ENCODE data around the gene EFHB. TPM values are rescaled to one million over a fixed set of nuclear protein-coding genes. Genes with fewer than 3 reads are reported as not detected.

The EFHB gene
- total RNA-seq, 1 donor from 2014 or later: 0.58 TPM

DNA sequence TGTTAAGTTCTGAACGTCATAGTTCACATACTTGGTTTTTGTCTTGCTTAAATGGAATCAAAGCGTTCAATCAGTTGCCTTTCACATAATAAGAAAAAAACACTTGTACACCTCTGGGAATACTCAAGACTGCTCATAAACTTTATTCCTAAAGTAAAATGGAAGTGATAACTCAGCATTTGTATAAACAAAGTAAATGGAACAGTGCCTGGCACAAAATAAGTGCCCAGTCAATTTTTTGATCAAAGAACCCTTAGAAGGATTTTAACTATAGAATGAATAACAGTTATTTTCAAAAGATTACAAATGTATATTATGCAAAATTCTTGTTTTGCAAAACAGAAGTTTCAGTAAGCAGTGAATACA, 14.2 kb upstream of the EFHB start:
- TF ChIP-seq, protein P1, sequence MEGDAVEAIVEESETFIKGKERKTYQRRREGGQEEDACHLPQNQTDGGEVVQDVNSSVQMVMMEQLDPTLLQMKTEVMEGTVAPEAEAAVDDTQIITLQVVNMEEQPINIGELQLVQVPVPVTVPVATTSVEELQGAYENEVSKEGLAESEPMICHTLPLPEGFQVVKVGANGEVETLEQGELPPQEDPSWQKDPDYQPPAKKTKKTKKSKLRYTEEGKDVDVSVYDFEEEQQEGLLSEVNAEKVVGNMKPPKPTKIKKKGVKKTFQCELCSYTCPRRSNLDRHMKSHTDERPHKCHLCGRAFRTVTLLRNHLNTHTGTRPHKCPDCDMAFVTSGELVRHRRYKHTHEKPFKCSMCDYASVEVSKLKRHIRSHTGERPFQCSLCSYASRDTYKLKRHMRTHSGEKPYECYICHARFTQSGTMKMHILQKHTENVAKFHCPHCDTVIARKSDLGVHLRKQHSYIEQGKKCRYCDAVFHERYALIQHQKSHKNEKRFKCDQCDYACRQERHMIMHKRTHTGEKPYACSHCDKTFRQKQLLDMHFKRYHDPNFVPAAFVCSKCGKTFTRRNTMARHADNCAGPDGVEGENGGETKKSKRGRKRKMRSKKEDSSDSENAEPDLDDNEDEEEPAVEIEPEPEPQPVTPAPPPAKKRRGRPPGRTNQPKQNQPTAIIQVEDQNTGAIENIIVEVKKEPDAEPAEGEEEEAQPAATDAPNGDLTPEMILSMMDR (IDR thresholded peaks at IDR 0.05; ENCODE audit: borderline replicate concordance): no peak
- peak overlapping the region; percentile 92 for H3K27ac ChIP-seq (replicated peaks)
- H3K4me3 ChIP-seq: peak overlapping the region; percentile 86
- DNase-seq: no peak
- H3K9me3 ChIP-seq (replicated peaks): no peaks in the 10 kb centered on the region
- peaks cover 14% of the 10 kb centered on the region for H3K36me3 ChIP-seq
- intact Hi-C loops (cut with micrococcal nuclease): loop anchor here (10.0 kb wide), 1 partner anchor 77 kb away; no protein-coding TSS in a partner anchor
- no peaks in the 10 kb centered on the region for H3K27me3 ChIP-seq (ENCODE audit: low read depth)
- peaks cover 68% of the 10 kb centered on the region for H3K4me1 ChIP-seq

DNA sequence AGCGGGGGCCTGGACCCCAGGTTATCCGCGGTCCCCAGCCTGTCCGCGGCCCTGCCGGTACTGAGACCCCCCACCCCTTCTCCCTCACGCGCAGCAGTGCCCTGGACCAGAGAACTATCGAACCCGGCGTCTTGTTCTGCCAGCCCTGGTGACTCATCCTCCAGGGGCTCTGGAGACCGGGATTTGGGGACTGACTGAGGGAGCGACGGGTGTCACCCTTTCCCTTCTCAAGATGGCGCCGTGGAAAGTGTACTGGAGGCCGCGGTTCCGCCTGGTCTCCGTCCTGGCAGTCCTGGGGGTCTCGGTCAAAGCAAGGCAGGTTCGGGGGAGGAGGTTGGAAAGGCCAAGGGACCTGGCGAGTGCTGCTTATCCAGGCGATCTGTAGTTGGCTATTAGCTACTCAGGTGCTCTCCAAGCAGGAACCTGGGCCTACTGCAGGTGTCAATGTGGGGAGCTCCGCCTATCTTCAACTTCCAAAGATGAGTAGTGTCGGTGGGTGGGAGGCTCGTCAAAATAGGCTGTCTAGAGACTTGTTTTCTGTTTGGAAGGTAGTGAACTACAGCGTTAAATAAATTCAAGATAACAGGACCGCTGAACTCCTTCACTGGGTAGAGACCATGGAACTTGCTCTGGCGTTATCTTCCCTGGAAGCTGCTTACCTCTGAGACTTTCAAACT, 13.7 kb upstream of the EFHB start:
- Histone ChIP-seq H3K4me3 (peak overlapping the region; percentile 86), H3K27ac (replicated peaks) (peak overlapping the region; percentile 92), H3K4me1 (peaks cover 63% of the 10 kb centered on the region), H3K27me3 (ENCODE audit: low read depth) (no peaks in the 10 kb centered on the region), H3K36me3 (peaks cover 13% of the 10 kb centered on the region), H3K9me3 (replicated peaks) (no peaks in the 10 kb centered on the region)
- DNase-seq: peak; percentile 36
- intact Hi-C loops (cut with micrococcal nuclease): loop anchor here (10.0 kb wide), 1 partner anchor 77 kb away; no protein-coding TSS in a partner anchor
- TF ChIP-seq, protein P1 (IDR thresholded peaks at IDR 0.05; ENCODE audit: borderline replicate concordance): no peak

DNA sequence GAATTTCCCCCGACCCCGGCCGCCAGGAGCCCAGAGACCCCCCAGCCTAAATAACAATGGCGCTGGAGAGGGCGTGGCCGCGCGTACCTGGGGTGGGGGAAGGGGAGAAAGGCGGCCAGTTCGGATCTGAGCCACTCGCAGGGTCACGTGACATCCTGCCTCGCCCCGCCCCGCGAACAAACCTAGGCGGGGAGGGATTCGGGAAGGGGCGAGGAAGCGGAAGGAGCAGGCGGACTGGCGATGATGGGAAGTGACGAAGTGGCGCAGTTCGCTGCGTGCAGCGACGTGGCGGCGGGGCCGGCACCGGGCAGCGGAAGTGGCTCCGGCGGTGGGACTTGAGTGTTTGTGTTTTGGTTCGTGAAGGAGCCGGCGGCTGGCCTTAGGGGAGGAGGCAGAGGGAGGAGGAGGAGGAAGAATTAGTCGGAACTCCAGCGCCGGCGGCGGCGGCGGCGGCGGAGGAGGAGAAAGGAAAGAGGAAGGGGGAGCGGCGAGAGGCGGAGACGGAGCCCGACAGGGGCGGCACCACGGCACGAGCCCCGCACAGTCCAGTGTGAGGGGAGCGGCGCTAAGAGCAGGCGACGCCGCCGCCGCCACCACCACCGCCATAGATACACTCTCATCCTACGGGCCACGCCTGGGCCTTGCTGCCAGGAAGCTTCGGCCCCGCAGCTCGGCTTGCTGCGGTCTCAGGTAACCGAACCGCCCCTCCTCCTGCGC, 13.0 kb upstream of the EFHB start, which contains the start of gene RAB5A:
Gene RAB5A (plus strand): TSS at position 266 of the 717 bp plus-strand sequence. CDS start 3,802 bp downstream, outside the sequence.
- peaks cover 56% of the 10 kb centered on the region for H3K4me1 ChIP-seq
- H3K36me3 ChIP-seq: peaks cover 12% of the 10 kb centered on the region
- intact Hi-C loops (cut with micrococcal nuclease): loop anchor here (10.0 kb wide), 1 partner anchor 78 kb away; no protein-coding TSS in a partner anchor
- no peaks in the 10 kb centered on the region for H3K27me3 ChIP-seq (ENCODE audit: low read depth)
- DNase-seq: peak; percentile 97
- TF ChIP-seq, protein P1 (IDR thresholded peaks at IDR 0.05; ENCODE audit: borderline replicate concordance): peak; percentile 14
- peak within 1 kb of the TSS; percentile 86 for H3K4me3 ChIP-seq
- no peaks in the 10 kb centered on the region for H3K9me3 ChIP-seq (replicated peaks)
- peak within 1 kb of the TSS; percentile 92 for H3K27ac ChIP-seq (replicated peaks)

DNA sequence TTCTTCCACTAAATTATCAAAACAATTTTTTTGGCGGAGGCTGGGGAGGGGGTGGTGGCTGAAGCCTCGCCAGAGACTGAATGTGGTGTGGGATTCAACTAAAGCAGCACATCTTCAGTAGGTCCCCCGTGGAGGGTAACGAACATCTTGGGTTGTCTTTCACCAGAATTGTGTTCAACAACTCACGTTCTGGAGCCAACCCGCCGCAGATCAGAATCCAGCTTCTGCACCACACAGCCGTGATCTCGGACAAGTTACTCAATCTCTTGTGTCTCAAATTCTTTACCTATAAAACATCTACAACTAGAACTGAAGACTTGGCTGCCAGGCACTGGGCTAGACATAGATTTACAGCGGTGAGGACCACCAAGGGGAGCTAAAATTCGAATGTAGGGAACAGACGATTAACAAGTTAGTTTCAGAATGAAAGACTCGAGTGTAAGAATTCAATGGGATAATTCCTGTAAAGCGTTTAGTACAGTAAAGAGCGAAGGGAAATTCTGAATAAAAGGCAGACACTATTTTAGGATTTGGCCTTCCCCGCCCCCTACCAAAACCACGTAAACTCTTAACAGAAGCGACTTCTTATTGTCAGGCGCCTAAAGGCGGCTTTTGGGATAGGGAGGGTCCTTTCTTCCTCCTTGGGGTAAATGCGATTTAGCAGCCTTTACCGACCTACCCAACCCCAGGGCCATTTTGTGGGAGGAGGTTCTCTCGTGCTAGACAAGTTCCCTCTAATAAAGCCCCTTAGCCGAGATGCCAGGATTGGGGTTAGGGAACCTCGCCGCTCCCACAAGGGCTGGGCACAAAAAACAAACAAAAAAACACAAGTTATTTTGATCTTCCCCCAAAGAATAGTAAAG, 12.2 kb upstream of the EFHB start:
- H3K4me1 ChIP-seq: peaks cover 48% of the 10 kb centered on the region
- H3K9me3 ChIP-seq (replicated peaks): no peaks in the 10 kb centered on the region
- TF ChIP-seq, protein P1 (IDR thresholded peaks at IDR 0.05; ENCODE audit: borderline replicate concordance): no peak
- no peaks in the 10 kb centered on the region for H3K27me3 ChIP-seq (ENCODE audit: low read depth)
- peak overlapping the region; percentile 86 for H3K4me3 ChIP-seq
- peaks cover 4% of the 10 kb centered on the region for H3K36me3 ChIP-seq
- no peak for DNase-seq
- intact Hi-C loops (cut with micrococcal nuclease): loop anchor here (10.0 kb wide), 1 partner anchor 79 kb away; no protein-coding TSS in a partner anchor
- H3K27ac ChIP-seq (replicated peaks): peak overlapping the region; percentile 92

DNA sequence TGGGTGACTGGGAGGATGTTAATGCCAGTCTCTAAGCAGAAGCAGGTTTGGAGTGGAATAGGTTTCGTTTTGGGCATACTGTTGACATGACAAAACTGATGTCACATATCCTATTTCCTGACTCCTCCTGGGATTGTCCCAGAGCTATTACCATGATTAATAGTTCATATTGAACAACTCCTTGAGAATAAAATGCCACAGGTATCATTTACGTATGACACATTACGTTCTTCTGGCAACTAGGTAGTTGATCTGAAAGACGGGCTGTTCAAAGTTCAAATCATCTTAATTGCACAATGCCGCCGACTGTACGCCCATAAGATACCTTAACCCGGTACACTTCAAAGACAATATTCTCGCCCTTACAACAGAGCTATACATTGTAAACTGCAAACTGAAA, 11.5 kb upstream of the EFHB start:
- no peaks in the 10 kb centered on the region for H3K9me3 ChIP-seq (replicated peaks)
- H3K36me3 ChIP-seq: no peaks in the 10 kb centered on the region
- peak overlapping the region; percentile 86 for H3K4me3 ChIP-seq
- no peak for DNase-seq
- H3K27me3 ChIP-seq (ENCODE audit: low read depth): no peaks in the 10 kb centered on the region
- intact Hi-C loops (cut with micrococcal nuclease): loop anchor here (10.0 kb wide), 1 partner anchor 79 kb away; no protein-coding TSS in a partner anchor
- TF ChIP-seq, protein P1 (IDR thresholded peaks at IDR 0.05; ENCODE audit: borderline replicate concordance): no peak
- no peak overlapping the region for H3K27ac ChIP-seq (replicated peaks)
- H3K4me1 ChIP-seq: peaks cover 42% of the 10 kb centered on the region

Measured in left ventricle myocardium inferior (tissue), 1 donor.